ENCODE results near the gene ARHGAP40.

ARHGAP40 gene

GRCh38 chr20:38700141-38700540 lies 98.5 kb downstream of the ARHGAP40 start:
- DNase-seq (ENCODE audit: low read depth) = no peak
- no peak overlapping the region for H3K4me3 ChIP-seq (ENCODE audit: low read length)
- no peak for TF ChIP-seq CTCF (conservative IDR thresholded peaks at IDR 0.05; ENCODE audit: low read length)
